Kidney tubule cell (primary cell): Measurements from ENCODE around the gene RAB6B.

Experiments used
- DNase-seq: peaks from one replicate; pipeline ENCODE4 v3.0.0-alpha.2; 2018; ENCODE audit warnings: low spot score

The RAB6B gene

GRCh38 chr3:133930341-133930933 is 34.8 kb upstream of the RAB6B start:
- peak; percentile 75 for DNase-seq

GRCh38 chr3:133928903-133929607 is 33.4 kb upstream of the RAB6B start:
- no peak for DNase-seq

- DNase-seq = no peak
Measured at GRCh38 chr3:133928136-133928893, 32.6 kb upstream of the RAB6B start.

DNA sequence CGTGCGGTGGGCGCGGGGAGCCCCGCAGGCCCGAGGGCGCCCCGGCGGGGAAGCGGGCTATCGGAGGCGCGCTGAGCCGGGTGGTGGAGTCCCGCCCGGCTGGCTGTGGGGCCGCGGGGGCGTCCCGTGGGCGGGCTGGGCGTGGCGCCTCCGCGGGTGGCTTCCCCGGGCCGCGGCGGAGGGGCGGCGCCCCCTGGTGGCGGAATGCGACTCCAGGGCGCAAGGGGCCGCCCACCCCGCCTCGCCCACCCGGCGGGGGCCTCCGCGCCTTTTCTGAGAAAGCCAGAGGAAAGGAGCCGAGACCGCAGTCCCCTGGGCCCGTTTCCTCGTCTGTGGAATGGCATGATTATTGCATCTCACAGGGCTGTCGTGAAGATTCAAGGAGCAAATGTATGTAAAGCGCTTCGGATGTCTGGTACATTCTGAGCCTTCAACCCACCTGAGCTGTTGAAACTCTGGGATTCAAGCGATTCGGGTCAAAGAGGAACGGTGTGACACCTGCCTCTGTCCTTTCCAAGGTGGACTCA is 31.9 kb upstream of the RAB6B start:
- peak; percentile 44 for DNase-seq

DNA sequence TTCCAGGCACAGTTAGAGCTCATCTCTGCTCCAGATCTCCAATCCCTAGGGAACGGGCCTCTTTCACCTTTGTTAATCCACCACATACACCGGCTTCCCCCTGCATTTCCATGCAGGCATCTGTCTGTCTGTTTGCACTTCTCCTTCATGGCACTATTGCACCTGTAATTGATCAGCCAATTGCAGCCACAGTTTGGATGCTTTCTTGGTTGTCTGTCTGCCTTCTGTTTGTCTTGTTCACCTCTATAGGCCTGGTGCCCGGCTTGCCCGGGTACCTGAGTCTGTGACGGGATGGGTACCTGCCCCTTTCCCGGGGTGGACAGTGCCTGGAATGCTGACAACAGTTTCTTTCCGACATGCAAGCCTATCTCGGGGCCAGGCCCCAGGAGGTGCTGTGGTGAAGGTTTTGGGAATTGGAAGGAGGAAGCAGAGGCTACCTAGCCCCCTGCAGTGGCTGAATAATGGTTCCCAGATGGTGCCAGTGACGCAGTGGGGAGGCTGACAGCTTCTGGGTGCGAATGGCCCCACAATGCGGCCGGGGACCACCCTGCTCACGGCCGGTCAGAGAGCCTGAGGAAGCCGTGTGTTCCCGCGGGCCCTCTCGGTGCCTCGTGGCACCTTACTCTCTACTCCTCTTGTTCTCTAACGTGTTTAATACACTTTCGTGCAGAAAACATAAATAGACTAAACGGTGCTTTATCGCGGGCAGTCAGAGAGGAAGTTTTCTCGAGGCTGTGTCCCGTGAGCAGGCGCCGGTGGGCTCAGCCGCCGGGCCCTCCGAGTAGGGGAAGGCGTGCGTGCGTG is 31.3 kb upstream of the RAB6B start:
- no peak for DNase-seq

DNA sequence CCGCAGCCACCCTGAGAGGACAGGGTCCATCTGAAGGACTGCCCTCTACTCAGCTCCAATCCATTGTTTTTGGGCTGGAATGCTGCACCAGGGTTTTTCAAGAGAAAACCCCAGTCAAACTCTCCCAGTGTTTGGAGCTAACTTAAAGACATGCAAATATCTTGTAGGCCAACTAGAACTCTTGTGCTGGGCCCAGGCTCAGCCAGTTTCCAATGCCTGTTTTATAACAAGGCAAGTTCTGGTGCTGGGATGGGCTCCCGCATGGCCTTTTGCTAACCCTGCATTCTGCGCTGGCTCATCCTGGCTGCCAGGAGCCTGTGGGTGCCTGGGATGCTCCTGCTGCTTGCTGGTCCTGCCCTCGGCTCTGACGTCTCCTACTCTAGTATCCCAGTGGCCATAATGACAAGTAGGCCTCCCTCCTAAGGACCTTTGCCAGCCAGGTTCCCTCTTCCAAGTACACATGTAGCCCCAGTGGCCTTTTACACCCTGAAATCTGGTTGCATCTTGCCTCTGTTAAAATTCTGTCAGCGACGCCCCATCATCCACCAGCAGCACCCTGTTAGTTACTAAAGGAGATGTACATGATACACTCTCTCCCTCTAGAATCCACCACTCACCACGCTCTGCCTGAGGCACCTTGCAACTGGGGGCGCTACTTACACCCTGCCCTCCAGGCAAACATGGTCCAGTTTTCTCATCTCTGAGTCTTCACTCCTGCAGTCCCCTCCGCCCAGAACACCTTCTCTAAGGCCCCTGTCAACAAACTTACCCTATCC is 30.5 kb upstream of the RAB6B start:
- DNase-seq = no peak

DNA sequence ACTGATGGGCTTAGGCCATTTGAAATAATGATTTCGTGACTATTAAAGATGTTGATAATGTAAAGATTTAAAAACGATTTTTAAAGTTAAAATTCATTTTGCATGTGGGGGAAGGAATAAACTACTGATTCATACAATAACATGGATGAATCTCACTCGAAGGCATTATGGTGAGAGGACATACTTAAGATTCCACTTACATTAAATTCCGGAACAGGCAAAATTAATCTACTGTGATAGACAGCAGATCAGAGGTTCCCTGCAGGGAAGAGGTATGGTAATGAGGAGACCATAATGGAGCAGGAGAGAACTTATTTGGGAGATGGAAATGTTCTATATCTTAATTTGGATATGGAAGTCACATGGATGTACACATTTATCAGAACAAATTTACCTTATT is 28.4 kb upstream of the RAB6B start:
- DNase-seq = no peak

GRCh38 chr3:133921592-133921991 is 25.9 kb upstream of the RAB6B start:
- DNase-seq = no peak

- no peak for DNase-seq
Measured at GRCh38 chr3:133917144-133917543, 21.5 kb upstream of the RAB6B start.

DNA sequence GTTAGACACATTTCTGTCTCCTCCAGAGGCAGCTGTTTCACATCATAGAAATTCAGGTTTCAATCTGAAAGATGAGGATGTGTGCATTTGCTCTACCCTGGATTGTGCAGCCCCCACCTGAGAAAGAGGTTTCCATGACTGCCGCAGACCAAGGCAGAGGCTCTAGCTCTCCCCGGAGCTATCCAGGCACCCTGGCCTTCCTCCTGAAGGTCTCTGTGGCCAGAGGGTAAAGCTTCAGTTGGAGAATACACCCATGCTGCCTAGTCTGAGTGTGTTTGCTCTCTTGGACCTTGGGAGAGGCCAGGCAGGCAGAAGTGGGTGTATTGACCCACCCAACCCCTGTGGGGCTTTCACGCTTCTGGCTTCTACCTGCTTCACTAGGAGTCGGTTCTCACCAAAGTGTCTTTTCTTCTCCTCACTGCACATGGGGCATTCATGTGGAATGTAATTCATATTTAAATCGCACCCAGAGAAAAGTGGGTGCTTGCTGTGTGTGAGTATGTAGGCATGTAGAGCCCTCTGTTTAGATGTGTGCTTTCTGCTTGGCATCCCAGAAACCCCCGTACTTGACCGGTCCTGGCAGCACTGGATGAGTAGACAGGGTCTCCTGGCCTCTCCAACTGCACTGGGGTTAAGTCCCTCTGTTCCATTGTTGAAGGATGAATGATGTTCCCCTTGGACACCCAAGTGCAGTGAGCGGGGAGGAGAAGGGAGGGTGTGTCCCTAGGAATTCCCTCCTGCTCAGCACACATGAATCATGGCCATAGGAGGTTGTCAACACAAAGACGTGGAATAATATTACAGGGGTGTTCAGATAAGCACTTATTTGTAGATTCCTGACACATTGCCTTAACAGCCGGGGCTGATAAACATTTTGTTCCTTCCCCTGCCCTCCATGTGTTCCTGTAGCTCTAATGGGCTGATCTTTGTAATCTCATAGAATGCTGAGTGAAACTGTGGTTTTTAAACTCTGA is 20.3 kb upstream of the RAB6B start:
- peak; percentile 66 for DNase-seq

DNA sequence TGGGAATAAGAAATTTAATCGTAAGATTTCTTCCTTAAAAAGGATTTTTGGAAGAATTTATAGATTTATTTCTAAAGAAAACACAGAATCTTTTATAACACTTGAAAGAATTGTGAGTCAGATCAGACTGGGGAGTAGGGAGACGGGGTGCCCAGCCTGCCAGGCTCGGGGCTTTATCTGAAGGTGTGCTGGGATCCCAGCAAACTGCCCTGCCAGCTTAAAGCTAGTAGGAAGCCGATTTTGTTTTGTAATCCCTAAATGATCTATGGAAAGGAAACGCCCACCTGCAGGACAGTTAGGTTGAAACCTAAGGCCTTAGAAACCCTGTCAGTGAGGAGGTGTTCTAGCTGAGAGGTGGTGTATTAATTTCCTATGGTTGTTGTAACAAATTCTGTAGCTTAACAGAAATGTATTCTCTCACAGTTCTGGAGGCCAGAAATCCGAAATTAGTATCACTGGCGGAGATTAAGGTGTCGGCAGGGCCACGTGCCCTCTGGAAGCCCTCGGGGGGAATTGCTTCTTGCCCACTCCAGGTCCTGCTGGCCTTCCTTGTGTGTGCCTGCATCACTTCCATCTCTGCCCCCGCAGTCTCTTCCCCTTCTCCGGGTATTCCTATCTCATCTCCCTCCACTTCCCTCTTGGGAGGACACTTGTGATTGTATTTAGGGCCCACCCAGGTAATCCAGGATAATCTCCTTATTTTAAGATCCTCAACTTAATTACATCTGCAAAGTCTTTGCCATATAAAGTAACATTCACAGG is 19.3 kb upstream of the RAB6B start:
- no peak for DNase-seq

DNA sequence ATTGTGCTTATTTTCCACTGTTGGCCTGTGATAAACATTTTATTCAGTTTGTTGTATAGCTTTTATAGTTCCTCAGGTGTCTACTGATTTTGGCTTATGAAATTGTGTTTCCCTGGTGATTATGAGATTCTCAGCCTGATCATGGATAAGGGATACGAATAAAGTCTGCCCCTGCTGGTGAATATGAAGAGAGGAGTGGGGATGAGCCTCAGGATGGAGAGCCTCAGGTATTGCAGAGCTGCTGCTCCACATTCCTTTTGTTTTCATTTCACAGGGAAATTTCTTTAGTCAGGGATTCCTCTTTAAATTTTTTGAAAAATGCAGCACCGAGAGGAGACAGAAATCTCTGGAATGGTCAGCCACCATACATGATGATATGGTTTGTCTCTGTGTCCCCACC is 14.7 kb upstream of the RAB6B start:
- DNase-seq = no peak

DNA sequence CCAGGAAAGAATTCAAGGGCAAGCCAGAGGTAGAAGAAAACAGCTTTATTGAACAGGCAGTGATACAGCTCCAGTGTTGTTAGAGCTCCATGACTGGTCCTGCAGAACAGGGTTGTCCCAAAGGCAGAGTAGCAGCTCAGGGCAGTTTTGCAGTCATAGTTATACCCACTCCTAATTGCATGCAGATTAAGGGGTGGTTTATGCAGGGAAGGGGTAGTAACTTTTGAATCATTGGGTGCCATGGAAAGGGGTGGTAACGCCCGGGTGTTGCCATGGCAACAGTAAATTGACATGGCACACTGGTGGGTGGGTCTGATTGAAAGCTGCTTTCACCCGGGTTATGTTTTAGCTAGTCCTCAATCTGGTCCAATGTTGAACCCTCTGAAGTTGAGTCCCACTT is 9.7 kb upstream of the RAB6B start:
- DNase-seq = no peak

DNA sequence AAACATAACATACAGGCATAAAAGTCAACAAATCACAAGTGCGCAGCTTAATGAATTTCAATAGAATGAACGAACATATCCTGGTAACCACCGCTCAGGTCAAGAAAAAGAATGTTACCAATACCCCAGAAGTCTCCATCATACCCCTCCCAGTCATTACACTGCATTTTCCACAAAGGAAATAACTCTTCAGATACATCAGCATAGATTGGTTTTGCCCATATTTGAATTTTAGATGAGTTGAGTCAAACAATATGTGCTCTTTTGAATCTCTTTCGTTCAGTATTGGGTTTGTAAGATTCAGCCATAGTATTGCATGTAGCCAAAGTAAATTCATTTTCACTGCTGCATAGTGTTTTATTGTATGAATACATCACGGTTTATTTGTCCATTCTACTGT is 6.2 kb upstream of the RAB6B start:
- no peak for DNase-seq

GRCh38 chr3:133901083-133901482 is 5.4 kb upstream of the RAB6B start:
- no peak for DNase-seq

- no peak for DNase-seq
Measured at GRCh38 chr3:133899311-133899710, 3.6 kb upstream of the RAB6B start.

GRCh38 chr3:133897547-133897946 is 1.9 kb upstream of the RAB6B start:
- no peak for DNase-seq

DNA sequence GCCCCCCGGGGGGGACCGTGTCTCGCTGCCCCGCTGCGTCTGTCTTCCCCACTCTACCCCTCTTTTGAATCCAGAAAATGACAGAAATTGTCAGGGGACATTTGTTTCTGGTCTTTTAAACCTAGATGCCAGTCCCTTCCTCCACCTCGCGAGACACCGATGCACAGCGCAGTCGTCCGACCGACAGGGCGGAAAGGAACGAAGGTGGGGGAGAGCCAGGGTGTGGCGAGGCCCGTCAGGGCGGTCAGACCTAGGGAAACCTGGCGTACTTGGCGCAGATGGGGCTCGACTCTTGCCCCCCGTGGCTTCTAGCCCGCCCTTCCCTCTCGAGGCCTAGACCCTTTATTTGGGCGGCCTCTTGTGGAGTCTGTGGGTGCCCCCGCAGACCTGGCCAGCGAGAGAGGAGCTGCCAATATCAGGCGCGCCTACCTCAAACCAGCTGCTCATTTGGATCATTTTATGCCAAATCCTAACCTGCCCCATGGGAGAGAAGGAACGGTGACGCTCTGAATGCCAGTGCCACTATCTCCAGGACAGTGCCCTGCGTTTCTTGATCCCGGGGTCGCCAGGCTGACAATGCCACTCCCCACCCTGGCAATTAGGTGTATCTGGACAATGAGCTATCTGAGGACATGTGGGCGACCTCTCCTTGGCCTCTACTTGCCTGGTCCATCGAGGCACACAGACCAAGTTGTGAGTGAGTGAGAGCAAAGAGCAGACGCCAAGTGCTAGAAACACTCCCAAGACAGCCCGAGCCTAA is 500 bp upstream of the RAB6B start:
- DNase-seq = peak; percentile 27
